Peyer's patch (tissue), 4 donors: Measurements from ENCODE around the gene SIGLEC6.

ENCODE experiments used
- POLR2A ChIP-seq, 2 donors: fragments of 450-650 bp; IDR thresholded peaks; one replicate each; pipeline ENCODE4 v1.5.1; 2017; ENCODE audit warnings: antibody characterized with exemption in 2 of 2, mild to moderate bottlenecking in 2 of 2, moderate library complexity in 2 of 2
- TF ChIP-seq, protein P1 (sequence below), 6 experiments: fragments of 450-650 bp in 4 of 6; fragments of 200-600 bp in 2 of 6; sonication (generic) in 1 of 6; IDR thresholded peaks; one replicate each; pipeline ENCODE4 v1.5.1; 2017 to 2019; ENCODE audit warnings: antibody characterized with exemption in 6 of 6, mild to moderate bottlenecking in 3 of 6, moderate library complexity in 1 of 6

- no peak for TF ChIP-seq POLR2A (IDR thresholded peaks at IDR 0.05)
- TF ChIP-seq, protein P1, sequence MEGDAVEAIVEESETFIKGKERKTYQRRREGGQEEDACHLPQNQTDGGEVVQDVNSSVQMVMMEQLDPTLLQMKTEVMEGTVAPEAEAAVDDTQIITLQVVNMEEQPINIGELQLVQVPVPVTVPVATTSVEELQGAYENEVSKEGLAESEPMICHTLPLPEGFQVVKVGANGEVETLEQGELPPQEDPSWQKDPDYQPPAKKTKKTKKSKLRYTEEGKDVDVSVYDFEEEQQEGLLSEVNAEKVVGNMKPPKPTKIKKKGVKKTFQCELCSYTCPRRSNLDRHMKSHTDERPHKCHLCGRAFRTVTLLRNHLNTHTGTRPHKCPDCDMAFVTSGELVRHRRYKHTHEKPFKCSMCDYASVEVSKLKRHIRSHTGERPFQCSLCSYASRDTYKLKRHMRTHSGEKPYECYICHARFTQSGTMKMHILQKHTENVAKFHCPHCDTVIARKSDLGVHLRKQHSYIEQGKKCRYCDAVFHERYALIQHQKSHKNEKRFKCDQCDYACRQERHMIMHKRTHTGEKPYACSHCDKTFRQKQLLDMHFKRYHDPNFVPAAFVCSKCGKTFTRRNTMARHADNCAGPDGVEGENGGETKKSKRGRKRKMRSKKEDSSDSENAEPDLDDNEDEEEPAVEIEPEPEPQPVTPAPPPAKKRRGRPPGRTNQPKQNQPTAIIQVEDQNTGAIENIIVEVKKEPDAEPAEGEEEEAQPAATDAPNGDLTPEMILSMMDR (IDR thresholded peaks at IDR 0.05): no peak
These were observed 23.3 kb downstream of the SIGLEC6 start for GRCh38 chr19:51508059-51508733.
